HEK293 (cell line): ENCODE measurements around the gene TNFAIP3.

Experiments
- CTCF ChIA-PET: fragments of 350-600 bp; formaldehyde crosslinking; extraction: SDS; loops from one replicate; lab custom pipeline; 2021; ENCODE audit warnings: antibody characterized with exemption; lab: Yijun Ruan, JAX
- POLR2A ChIA-PET: fragments of 300-600 bp; formaldehyde crosslinking; extraction: SDS; loops from one replicate; lab custom pipeline; 2020; ENCODE audit warnings: antibody characterized with exemption, inconsistent platforms; lab: Yijun Ruan, JAX
- H3K27ac ChIP-seq: fragments of 200-500 bp; sonication (Bioruptor generic); 2 replicates; pipeline ENCODE4 v1.5.1; 2014; ENCODE audit warnings: low read depth, low read length, control low read depth, inconsistent platforms; ENCODE audit errors: extremely low read depth
- H3K36me3 ChIP-seq, 2 experiments: fragments of 200-500 bp in 1 of 2; sonication (Bioruptor generic) in 1 of 2; 1 replicate in 1 of 2; 2 replicates in 1 of 2; pipeline ENCODE4 v1.5.1; 2014 to 2017; ENCODE audit warnings: inconsistent platforms in 2 of 2, low read length in 2 of 2; ENCODE audit not compliant: control insufficient read depth in 2 of 2, insufficient read depth in 1 of 2
- H3K4me1 ChIP-seq: fragments of 200-500 bp; sonication (Bioruptor generic); 2 replicates; pipeline ENCODE4 v1.5.1; 2014; ENCODE audit warnings: mild to moderate bottlenecking, low read length, inconsistent platforms; ENCODE audit not compliant: control insufficient read depth, insufficient read depth
- H3K4me3 ChIP-seq: 2 replicates; pipeline ENCODE4 v1.5.1; 2011; ENCODE audit warnings: low read depth, mild to moderate bottlenecking, control low read depth, low read length, moderate library complexity
- H3K9me3 ChIP-seq: fragments of 200-500 bp; sonication (Bioruptor generic); 2 replicates; pipeline ENCODE4 v1.5.1; 2014; ENCODE audit warnings: low read depth, low read length, inconsistent platforms; ENCODE audit not compliant: control insufficient read depth, insufficient read depth
- KLF17 ChIP-seq: fragments of 450-650 bp; formaldehyde crosslinking; IDR thresholded peaks from 2 replicates; pipeline ENCODE4 v1.5.1; 2016; ENCODE audit warnings: missing biosample characterization, missing genetic modification characterization
- PATZ1 ChIP-seq: fragments of 450-650 bp; formaldehyde crosslinking; IDR thresholded peaks from 2 replicates; pipeline ENCODE4 v1.5.1; 2016; ENCODE audit warnings: missing biosample characterization, missing genetic modification characterization
- PBX3 ChIP-seq: sonication (generic); formaldehyde crosslinking; IDR thresholded peaks from 2 replicates; pipeline ENCODE4 v1.8.1; 2022; ENCODE audit warnings: mild to moderate bottlenecking, moderate library complexity, missing genetic modification reagents
- PRDM1 ChIP-seq: fragments of 450-650 bp; formaldehyde crosslinking; IDR thresholded peaks from 2 replicates; pipeline ENCODE4; 2016; ENCODE audit warnings: missing biosample characterization, missing genetic modification characterization
- YY1 ChIP-seq: fragments of 450-650 bp; formaldehyde crosslinking; IDR thresholded peaks from 2 replicates; pipeline ENCODE4 v1.5.1; 2018; ENCODE audit warnings: missing biosample characterization, missing genetic modification characterization
- ZBTB17 ChIP-seq: fragments of 450-650 bp; formaldehyde crosslinking; IDR thresholded peaks from 2 replicates; pipeline ENCODE4 v1.5.1; 2016; ENCODE audit warnings: missing biosample characterization, missing genetic modification characterization
- ZBTB20 ChIP-seq: fragments of 450-650 bp; formaldehyde crosslinking; IDR thresholded peaks from 2 replicates; pipeline ENCODE4 v1.5.1; 2016; ENCODE audit warnings: missing biosample characterization, missing genetic modification characterization
- ZNF214 ChIP-seq: fragments of 450-650 bp; formaldehyde crosslinking; IDR thresholded peaks from 2 replicates; pipeline ENCODE4 v1.5.1; 2017; ENCODE audit warnings: missing biosample characterization, mild to moderate bottlenecking, missing genetic modification characterization, borderline replicate concordance
- ZNF23 ChIP-seq: fragments of 450-650 bp; formaldehyde crosslinking; IDR thresholded peaks from 2 replicates; pipeline ENCODE4 v1.5.1; 2016; ENCODE audit warnings: missing biosample characterization, missing genetic modification characterization, borderline replicate concordance
- ZNF292 ChIP-seq: fragments of 450-650 bp; formaldehyde crosslinking; IDR thresholded peaks from 2 replicates; pipeline ENCODE4 v1.5.1; 2016; ENCODE audit warnings: low read depth, missing biosample characterization, missing genetic modification characterization, borderline replicate concordance
- ZNF366 ChIP-seq: fragments of 450-650 bp; formaldehyde crosslinking; conservative IDR thresholded peaks from 2 replicates; pipeline ENCODE4 v1.5.1; 2016; ENCODE audit warnings: missing biosample characterization, missing genetic modification characterization
- ZNF449 ChIP-seq: fragments of 450-650 bp; formaldehyde crosslinking; IDR thresholded peaks from 2 replicates; pipeline ENCODE4 v1.5.1; 2017; ENCODE audit warnings: missing biosample characterization, mild to moderate bottlenecking, missing genetic modification characterization, moderate library complexity
- ZNF501 ChIP-seq: fragments of 450-650 bp; formaldehyde crosslinking; IDR thresholded peaks from 2 replicates; pipeline ENCODE4 v1.5.1; 2016; ENCODE audit warnings: missing biosample characterization, missing genetic modification characterization
- ZNF544 ChIP-seq: fragments of 450-650 bp; formaldehyde crosslinking; IDR thresholded peaks from 2 replicates; pipeline ENCODE4 v1.5.0; 2017; ENCODE audit warnings: missing biosample characterization, missing genetic modification characterization
- ZNF560 ChIP-seq: fragments of 450-650 bp; formaldehyde crosslinking; IDR thresholded peaks from 2 replicates; pipeline ENCODE4 v1.5.1; 2017; ENCODE audit warnings: missing biosample characterization, missing genetic modification characterization, borderline replicate concordance
- ZNF624 ChIP-seq: fragments of 450-650 bp; formaldehyde crosslinking; IDR thresholded peaks from 2 replicates; pipeline ENCODE4 v1.5.1; 2017; ENCODE audit warnings: missing biosample characterization, missing genetic modification characterization
- ZNF658 ChIP-seq: fragments of 450-650 bp; formaldehyde crosslinking; IDR thresholded peaks from 2 replicates; pipeline ENCODE4; 2016; ENCODE audit warnings: missing biosample characterization, missing genetic modification characterization
- ZNF747 ChIP-seq: fragments of 450-650 bp; formaldehyde crosslinking; IDR thresholded peaks from 2 replicates; pipeline ENCODE4 v1.5.1; 2016; ENCODE audit warnings: missing biosample characterization, missing genetic modification characterization
- ZNF776 ChIP-seq: fragments of 450-650 bp; formaldehyde crosslinking; IDR thresholded peaks from 2 replicates; pipeline ENCODE4 v1.5.0; 2017; ENCODE audit warnings: missing biosample characterization, missing genetic modification characterization, borderline replicate concordance
- ZSCAN16 ChIP-seq: fragments of 450-650 bp; formaldehyde crosslinking; IDR thresholded peaks from 2 replicates; pipeline ENCODE4 v1.5.1; 2016; ENCODE audit warnings: missing biosample characterization, missing genetic modification characterization
- ZSCAN4 ChIP-seq: fragments of 450-650 bp; formaldehyde crosslinking; IDR thresholded peaks from 2 replicates; pipeline ENCODE4 v1.5.1; 2017; ENCODE audit warnings: missing biosample characterization, missing genetic modification characterization

TNFAIP3 gene

GRCh38 chr6:137906020-137906472 lies 39.0 kb downstream of the TNFAIP3 start:
- CTCF ChIA-PET = interaction anchor here (0.5 kb wide), 1 partner anchor 121 kb away, joined by 3 read pairs; no protein-coding TSS in a partner anchor
- Histone ChIP-seq H3K4me1 (no peaks in the 10 kb centered on the region), H3K36me3 (no peaks in the 10 kb centered on the region), H3K4me3 (no peak overlapping the region), H3K27ac (no peak overlapping the region), H3K9me3 (no peaks in the 10 kb centered on the region)
- TF ChIP-seq YY1 (tag by site-specific recombination) = no peak
- TF ChIP-seq ZNF214 (tag by site-specific recombination) = no peak
- no peak for TF ChIP-seq ZNF560 (tag by site-specific recombination)
- no peak for TF ChIP-seq ZNF449
- TF ChIP-seq ZNF544 (tag by site-specific recombination) = no peak
- no peak for TF ChIP-seq ZNF292 (tag by site-specific recombination)
- TF ChIP-seq ZNF776 (tag by site-specific recombination) = no peak
- TF ChIP-seq ZNF624 (tag by site-specific recombination) = no peak
- no peak for TF ChIP-seq ZSCAN16
- no peak for TF ChIP-seq PRDM1 (tag by site-specific recombination)
- TF ChIP-seq ZSCAN4 (tag by site-specific recombination) = no peak
- no peak for TF ChIP-seq KLF17 (tag by site-specific recombination)
- no peak for TF ChIP-seq PATZ1 (tag by site-specific recombination)
- TF ChIP-seq PBX3 (CRISPR knock-in tag) = no peak
- POLR2A ChIA-PET = no interaction called here

- TF ChIP-seq ZNF366 (tag by site-specific recombination) (no peak), ZNF501 (no peak), ZNF658 (tag by site-specific recombination) (no peak), ZNF23 (tag by site-specific recombination) (no peak), ZBTB17 (no peak), ZNF292 (tag by site-specific recombination) (no peak), ZNF449 (no peak), ZNF747 (no peak), ZBTB20 (tag by site-specific recombination) (no peak)
- CTCF ChIA-PET = no interaction called here
- POLR2A ChIA-PET = no interaction called here
- Histone ChIP-seq H3K27ac (no peak overlapping the region), H3K9me3 (no peaks in the 10 kb centered on the region), H3K4me1 (no peaks in the 10 kb centered on the region), H3K36me3 (no peaks in the 10 kb centered on the region), H3K4me3 (no peak overlapping the region)
Measured at GRCh38 chr6:137907170-137907569, 40.1 kb downstream of the TNFAIP3 start.
